K562 treated with DMSO at 1 percent for 24 hours (cell line): ENCODE data around the gene HAUS1. TPM values are rescaled to one million over a fixed set of nuclear protein-coding genes. Genes with fewer than 3 reads are reported as not detected.

Experiments used
- total RNA-seq: library from RNA; unstranded; fragments of 300-600 nt; gene quantifications from 2 replicates; pipeline ENCODE4 v1.2.3, GENCODE V29; 2022; ENCODE audit warnings: low read depth; ENCODE audit not compliant: insufficient read depth

The HAUS1 gene, protein sequence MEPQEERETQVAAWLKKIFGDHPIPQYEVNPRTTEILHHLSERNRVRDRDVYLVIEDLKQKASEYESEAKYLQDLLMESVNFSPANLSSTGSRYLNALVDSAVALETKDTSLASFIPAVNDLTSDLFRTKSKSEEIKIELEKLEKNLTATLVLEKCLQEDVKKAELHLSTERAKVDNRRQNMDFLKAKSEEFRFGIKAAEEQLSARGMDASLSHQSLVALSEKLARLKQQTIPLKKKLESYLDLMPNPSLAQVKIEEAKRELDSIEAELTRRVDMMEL
- 26.3 and 30.7 TPM in 2 replicates for total RNA-seq

DNA sequence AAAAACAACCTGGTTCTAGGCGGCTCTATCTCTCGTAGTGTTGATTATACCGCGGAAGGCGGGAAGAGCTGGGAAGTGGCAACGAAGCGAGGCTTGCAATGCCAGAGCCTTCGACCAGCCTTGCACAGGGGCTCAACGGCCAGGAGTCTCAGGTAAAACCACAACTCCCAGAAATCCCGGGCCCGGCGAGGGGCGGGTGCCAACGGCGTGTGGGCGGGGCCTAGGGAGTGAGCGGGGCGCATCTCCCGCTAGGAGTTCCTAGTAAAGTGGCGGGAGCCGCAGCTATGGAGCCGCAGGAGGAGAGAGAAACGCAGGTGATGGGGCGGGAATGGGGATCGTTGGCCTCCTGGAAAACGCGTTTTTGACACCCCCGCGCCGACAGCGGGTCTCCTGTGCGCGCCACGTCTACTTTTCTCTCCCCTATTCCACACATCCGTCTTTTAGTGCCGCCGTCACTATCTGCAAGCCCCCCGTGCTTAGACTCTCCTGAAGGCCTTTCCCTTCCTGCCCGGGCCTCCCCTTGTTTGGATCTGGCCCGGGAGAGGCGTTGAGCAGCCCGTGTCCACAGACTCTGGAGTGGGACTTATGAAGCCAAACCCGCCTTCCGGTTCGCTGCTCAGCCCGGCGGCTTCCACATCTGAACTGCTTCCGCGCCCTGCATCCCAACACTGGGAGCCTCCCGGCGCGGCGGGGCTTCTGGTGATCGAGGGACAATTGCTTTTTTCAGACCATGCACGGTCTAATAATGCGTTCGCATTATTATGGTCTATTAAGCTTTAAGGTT is at the start of gene HAUS1:
HAUS1 (plus strand) TSS at position 258 of the 784 bp plus-strand sequence; CDS start at position 285, 27 bp downstream.

DNA sequence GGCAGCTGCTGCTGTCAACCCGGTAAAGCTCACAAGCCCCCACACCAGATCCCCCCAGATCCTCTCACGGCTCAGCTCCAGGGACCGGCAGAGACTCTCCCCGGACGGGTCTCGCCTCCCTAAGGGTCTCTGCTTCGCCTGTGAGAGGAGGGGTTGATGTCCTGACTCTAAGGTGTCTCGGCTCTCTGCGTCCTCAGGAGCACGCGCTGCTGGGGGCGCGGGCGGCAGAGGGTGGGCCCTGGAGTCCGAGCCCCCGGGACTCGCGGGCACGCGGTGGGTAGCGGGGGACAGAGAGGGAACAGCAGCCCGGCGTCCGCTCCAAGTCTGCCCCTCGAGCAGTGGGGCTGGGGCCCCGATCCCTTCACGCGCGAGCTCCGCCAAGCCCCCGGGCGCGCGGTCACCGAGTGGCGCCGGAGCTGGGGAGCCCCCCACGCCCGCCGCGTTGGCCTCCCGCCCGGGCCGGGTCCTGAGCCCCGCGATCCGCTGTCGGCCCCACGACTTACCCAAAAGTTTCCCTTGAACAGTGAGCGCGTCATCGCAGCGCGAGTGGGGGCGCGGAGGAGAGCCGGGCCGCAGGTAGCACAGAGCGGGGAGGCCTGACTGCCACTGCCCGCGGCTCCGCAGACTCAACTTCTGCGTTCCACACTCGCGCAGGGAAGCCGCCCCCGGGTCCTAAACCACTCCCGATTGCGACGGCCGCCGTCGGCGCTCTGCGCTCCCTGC is 32.4 kb upstream of the HAUS1 start, which contains the start of gene PSTPIP2:
PSTPIP2 (minus strand) TSS at position 608 of the 723 bp plus-strand sequence; CDS start at position 536, 72 bp downstream.

DNA sequence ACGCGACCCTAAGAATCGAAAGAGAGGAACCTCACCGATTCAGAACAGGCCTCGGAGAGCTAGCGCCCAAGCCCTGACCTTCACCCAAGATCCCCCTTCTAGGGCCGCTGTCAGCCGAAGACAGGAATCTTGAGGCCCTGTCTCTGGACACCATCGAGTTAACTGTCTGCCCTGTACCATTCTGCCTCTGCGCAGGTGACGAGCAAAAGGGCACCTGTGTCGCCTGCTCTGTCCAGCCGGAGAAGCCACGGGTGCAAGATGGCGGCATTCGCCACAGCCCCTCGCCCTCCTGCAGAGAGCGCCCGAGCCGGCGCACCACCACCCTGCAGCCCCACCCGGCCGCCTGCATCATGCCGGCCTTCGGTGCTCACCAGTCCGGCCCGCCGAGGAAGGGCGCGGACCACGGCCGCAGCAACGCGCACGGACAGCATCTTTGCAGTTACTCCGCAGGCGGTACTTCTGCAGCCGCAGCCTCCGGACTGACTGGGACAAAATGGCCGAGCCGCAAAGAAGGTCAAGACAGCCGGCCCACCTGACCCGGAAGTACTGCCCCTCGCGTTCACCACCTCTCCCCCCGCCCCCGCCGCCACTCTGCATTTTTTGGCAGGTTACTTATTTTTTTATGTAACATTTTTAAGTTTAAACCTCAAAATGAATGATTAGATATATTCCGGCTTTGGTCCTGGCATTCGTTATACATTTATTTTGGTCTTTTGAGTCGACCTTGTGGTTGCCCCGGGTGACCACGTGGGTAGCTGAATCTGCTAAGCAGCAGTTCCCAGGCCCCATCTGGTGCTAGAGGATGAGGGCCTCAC is 6.2 kb upstream of the HAUS1 start, which contains the start of gene ATP5F1A:
ATP5F1A (minus strand) TSS at position 496 of the 815 bp plus-strand sequence; CDS start at position 431, 65 bp downstream.

Other genes with a start within 250 kb of the HAUS1 start
- gene EPG5, start 137.1 kb upstream of the HAUS1 start, total RNA-seq = 5.3 and 6.1 TPM in 2 replicates
- gene PSTPIP2, start 32.1 kb upstream of the HAUS1 start, total RNA-seq = 16.4 and 18.1 TPM in 2 replicates
- gene ATP5F1A, start 6.1 kb upstream of the HAUS1 start, total RNA-seq = 270 and 285 TPM in 2 replicates